Measurements from ENCODE around the gene EDN1.

EDN1 gene

DNA sequence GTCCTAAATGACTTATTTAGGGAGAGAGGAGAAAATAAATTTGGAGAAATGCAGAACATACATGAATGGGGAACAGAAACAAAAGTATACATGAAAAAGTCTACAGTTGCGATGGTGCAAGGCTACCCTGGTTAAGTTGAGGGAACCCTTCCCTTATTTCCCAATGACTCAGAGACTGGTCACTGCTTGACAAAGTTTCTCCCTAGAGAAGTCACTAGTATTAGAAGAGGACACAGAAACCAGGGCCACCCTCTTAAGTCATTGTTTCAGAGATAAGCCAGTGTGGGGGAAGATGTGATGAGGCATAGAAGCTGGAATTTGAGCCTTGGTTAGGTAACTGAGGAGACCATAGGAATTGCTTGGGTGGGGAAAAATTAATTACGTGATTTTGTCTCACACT lies 24.4 kb upstream of the EDN1 start:
- Histone ChIP-seq H3K4me3 (ENCODE audit: low read depth, low read length) (no peak overlapping the region), H3K36me3 (no peaks in the 10 kb centered on the region)
- DNase-seq, result no peak

DNA sequence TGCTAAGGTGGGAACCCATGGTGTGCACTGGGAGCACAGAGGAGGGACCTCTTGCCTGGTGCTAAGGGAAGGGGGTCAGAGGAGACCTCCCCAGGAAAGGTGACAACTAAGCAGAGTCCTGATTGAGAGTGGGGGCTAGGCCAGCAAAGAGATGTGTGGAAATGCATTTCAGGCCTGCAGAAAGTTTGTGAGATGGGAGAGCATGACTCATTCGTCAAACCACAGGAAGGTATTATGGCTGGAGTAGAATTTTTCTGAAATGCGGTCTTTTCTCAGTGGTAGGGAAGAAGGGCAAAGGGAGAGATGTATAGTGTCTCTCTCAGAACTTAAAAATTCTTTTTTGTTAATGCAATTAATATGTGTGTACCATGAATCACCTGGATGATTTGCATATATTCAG lies 23.6 kb upstream of the EDN1 start:
- TF ChIP-seq, protein P1, sequence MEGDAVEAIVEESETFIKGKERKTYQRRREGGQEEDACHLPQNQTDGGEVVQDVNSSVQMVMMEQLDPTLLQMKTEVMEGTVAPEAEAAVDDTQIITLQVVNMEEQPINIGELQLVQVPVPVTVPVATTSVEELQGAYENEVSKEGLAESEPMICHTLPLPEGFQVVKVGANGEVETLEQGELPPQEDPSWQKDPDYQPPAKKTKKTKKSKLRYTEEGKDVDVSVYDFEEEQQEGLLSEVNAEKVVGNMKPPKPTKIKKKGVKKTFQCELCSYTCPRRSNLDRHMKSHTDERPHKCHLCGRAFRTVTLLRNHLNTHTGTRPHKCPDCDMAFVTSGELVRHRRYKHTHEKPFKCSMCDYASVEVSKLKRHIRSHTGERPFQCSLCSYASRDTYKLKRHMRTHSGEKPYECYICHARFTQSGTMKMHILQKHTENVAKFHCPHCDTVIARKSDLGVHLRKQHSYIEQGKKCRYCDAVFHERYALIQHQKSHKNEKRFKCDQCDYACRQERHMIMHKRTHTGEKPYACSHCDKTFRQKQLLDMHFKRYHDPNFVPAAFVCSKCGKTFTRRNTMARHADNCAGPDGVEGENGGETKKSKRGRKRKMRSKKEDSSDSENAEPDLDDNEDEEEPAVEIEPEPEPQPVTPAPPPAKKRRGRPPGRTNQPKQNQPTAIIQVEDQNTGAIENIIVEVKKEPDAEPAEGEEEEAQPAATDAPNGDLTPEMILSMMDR (IDR thresholded peaks at IDR 0.05; ENCODE audit: low read depth, low read length), result no peak
- no peak overlapping the region for H3K4me3 ChIP-seq (ENCODE audit: low read depth, low read length)
- DNase-seq, result no peak

More for the DNA sequence above, 24.4 kb upstream of the EDN1 start:
- H3K27me3 ChIP-seq, result no peaks in the 10 kb centered on the region
- no peaks in the 10 kb centered on the region for H3K9me3 ChIP-seq
- TF ChIP-seq, protein P1 (IDR thresholded peaks at IDR 0.05; ENCODE audit: low read depth, low read length), result no peak
- no peaks in the 10 kb centered on the region for H3K4me1 ChIP-seq

DNA sequence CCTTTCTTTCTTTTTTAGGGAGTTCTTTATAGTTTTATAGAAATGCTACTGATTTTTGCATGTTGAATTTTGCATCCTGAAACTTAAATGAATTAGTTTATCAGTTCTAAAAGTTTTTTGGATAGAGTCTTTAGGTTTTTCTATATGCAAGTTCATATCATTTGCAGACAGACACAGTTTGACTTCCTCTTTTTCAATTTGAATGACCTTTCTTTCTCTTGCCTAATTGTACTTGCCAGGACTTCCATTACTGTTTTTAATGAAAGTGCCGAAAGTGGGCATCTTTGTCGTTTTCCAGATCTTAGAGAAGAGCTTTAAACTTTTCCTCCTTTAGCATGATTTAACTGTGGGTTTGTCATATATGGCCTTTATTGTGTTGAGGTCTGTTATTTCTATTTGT lies 21.1 kb upstream of the EDN1 start:
- no peak overlapping the region for H3K4me3 ChIP-seq (ENCODE audit: low read depth, low read length)
- H3K4me1 ChIP-seq, result no peaks in the 10 kb centered on the region
- DNase-seq, result no peak

More for the DNA sequence above, 23.6 kb upstream of the EDN1 start:
- Histone ChIP-seq H3K4me1 (no peaks in the 10 kb centered on the region), H3K27me3 (no peaks in the 10 kb centered on the region), H3K36me3 (no peaks in the 10 kb centered on the region), H3K9me3 (no peaks in the 10 kb centered on the region)

DNA sequence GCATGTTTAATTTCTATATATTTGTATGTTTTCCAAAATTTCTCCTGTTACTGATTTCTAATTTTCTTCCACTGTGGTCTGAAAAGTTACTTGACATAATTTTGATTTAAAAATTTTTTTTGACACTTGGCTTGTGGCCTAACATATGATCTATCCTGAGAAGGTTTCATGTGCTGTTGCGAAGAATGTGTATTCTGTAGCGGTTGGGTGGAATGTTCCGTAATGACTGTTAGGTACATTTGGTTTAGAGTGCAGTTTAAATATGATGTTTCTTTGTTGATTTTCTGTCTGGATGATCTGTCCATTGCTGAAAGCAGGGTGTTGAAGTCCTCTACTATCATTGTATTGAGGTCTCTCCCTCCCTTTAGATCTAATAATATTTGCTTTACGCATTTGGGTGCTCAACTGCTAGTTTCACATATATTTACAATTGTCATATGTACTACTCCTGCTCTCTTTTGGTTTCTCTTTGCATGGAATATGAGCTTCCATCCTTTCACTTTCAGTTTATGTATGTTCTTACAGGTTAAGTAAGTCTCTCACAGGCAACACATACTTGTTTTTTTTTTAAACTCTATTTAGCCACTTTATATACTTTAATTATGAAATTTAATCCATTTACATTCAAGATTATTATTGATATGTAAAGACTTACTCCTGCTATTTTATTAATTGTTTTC lies 19.5 kb upstream of the EDN1 start:
- no peaks in the 10 kb centered on the region for H3K9me3 ChIP-seq
- DNase-seq, result no peak
- H3K36me3 ChIP-seq, result no peaks in the 10 kb centered on the region
- H3K4me1 ChIP-seq, result no peaks in the 10 kb centered on the region
- H3K27me3 ChIP-seq, result no peaks in the 10 kb centered on the region
- H3K4me3 ChIP-seq (ENCODE audit: low read depth, low read length), result no peak overlapping the region
- TF ChIP-seq, protein P1 (IDR thresholded peaks at IDR 0.05; ENCODE audit: low read depth, low read length), result no peak

More for the DNA sequence above, 21.1 kb upstream of the EDN1 start:
- no peaks in the 10 kb centered on the region for H3K36me3 ChIP-seq
- no peaks in the 10 kb centered on the region for H3K27me3 ChIP-seq
- TF ChIP-seq, protein P1 (IDR thresholded peaks at IDR 0.05; ENCODE audit: low read depth, low read length), result no peak
- no peaks in the 10 kb centered on the region for H3K9me3 ChIP-seq

DNA sequence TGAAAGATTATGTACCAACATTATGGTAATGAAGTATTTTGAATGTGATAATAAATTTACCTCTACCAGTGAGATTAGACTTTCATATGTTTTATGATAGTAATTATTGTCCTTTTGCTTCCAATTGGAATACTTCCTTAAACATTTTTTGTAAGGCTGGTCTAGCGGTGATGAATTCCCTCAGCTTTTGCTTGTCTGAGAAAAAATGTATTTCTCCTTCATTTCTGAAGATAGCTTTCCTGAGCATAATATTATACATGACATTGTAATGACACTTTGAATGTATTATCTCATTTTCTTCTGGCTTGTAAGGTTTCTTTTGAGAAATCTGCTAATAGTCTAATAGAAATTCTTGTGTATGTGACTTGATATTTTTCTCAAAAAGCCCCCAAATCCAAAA lies 18.6 kb upstream of the EDN1 start:
- no peak overlapping the region for H3K4me3 ChIP-seq (ENCODE audit: low read depth, low read length)
- no peaks in the 10 kb centered on the region for H3K9me3 ChIP-seq
- H3K27me3 ChIP-seq, result no peaks in the 10 kb centered on the region
- TF ChIP-seq, protein P1 (IDR thresholded peaks at IDR 0.05; ENCODE audit: low read depth, low read length), result no peak
- no peak for DNase-seq
- H3K36me3 ChIP-seq, result no peaks in the 10 kb centered on the region
- no peaks in the 10 kb centered on the region for H3K4me1 ChIP-seq

DNA sequence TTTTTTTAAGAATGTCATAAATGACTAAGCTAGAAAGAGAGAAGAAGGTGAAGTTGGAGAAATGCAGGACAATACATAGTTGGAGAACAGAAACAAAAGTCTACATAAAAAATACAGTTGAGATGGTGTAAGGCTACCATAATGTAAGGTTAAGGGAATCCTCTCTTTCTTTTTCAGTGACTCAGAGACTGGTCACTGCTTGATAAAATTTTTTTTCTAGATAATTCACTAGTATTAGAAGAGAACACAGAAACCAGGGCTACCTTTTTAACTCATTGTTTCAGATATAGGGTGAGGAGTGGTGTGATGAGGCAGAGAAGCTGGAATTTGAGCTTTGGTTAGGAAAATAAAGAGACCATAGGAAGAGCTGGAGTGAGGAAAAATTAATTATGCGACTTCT lies 18.2 kb upstream of the EDN1 start:
- Histone ChIP-seq H3K9me3 (no peaks in the 10 kb centered on the region), H3K4me1 (no peaks in the 10 kb centered on the region), H3K36me3 (no peaks in the 10 kb centered on the region), H3K4me3 (ENCODE audit: low read depth, low read length) (no peak overlapping the region), H3K27me3 (no peaks in the 10 kb centered on the region)
- no peak for DNase-seq
- TF ChIP-seq, protein P1 (IDR thresholded peaks at IDR 0.05; ENCODE audit: low read depth, low read length), result no peak
